ENCODE measurements around the gene INCENP.

- TF ChIP-seq CTCF (IDR thresholded peaks at IDR 0.05), result no peak
- no peak for TF ChIP-seq POLR2A (IDR thresholded peaks at IDR 0.05)
Observed at GRCh38 chr11:62142043-62142375, 18.2 kb downstream of the INCENP start.

All from Peyer's patch (tissue), 4 donors.